HG02759 (cell line): Measurements from ENCODE around the gene DKK3.
"Not testable (repeated sequence)": the region's sequence is repeated elsewhere in the genome, so short reads cannot be mapped to it uniquely, and the experiment has no call there.

ENCODE experiments used
- ATAC-seq: cut with Tn5 transposase; IDR thresholded peaks from one replicate; pipeline ENCODE4 v1.9.1; 2021; ENCODE audit warnings: mild to moderate bottlenecking, moderate library complexity; ENCODE audit not compliant: unreplicated experiment

DKK3 gene

DNA sequence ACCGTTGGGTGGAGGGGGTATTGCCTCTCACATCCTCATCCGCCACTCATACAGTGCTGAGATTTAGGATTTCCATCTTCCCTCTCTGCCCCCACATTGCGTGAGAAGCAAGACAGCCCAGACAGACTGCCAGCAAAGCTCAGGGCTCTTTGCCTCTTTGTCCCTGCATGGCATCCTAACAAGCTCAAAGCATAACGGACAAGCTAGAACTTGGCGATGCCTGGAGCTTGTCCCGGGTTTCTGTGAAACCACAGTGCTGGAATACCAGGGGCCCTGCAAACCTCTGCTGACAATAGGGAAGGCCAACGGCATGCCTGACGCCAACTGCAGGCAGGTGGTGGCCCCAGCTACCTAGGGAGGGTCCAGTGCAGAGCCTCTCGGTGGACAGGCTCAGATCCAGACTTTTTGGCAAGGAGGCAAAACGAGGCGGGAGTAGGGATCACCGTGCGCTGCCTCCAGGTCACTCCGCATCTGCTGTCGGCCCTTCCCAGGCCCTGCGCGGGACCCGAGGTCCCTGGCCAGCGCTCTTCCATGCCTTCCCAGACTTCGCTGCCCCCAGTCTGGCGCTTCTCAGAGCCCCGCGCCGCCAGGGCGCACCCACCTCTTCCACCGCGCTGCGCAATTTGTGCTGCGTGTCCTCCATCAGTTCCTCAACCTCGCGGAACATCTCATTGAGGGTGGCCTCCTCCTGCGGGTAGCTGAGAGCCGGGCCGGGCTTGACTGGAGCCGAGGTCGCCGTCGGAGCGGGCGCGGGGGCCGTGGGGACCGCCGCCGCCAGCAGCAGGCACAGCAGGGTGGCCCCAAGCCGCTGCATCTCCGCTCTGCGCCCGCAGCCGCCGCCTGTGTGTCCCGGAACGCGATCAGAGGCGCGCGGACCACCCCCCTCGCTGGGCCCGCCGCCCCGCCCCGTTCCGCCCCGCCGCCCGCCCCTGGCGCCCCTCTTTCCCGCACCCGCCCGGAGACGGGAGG, at the start of gene DKK3:
Gene DKK3 (minus strand): TSS at position 858 of the 969 bp plus-strand sequence. CDS start 44 bp downstream, at position 814.
- ATAC-seq, result no peak

DNA sequence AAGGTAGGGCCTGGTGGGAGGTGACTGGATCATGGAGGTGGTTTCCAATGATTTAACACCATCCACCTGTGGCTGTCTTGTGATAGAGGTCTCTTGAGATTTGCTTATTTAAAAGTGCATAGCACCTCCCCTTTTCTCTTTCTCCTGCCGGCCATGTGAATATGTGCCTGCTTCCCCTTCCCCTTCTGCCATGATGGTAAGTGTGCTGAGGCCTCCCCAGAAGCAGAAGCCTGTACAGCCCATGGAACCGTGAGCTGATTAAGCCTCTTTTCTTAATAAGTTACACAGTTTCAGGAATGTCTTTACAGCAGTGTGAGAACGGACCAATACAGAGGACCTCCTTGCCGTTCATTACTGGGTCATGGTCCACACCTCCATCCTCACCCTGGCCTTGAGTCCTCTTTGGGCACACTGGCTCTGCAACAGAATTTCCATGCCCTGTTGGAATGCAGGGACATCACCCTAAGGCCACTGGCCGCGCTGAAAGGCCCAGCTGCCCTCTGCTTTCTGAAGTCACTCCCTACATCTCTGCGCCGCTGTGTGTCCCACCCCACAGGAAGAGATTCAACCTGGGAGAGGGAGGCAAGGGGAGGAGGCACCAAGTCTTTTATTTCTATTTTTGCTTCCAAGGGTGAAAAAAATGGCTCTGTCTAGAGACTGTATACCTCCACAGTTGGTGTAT, 49.0 kb upstream of the DKK3 start:
- ATAC-seq, result no peak

DNA sequence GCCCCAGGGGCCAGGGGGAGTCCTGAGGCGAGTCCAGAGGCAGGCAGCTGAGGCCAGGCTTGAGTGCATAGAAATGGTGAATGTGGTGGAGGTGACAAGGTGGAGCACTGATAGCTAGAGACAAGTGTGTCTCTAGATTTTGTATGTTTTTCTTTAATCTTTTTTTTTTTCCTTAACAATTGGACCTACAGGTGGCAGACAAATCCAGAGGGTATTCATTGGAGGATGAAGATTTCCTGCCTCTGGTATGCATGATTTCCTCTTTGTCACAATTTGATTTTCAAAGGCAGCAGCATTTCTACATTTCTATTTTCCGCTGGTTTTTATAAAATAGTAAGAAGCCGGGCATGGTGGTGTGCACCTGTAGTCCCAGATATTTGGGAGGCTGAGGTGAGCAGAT, 47.7 kb upstream of the DKK3 start:
- ATAC-seq, result no peak

DNA sequence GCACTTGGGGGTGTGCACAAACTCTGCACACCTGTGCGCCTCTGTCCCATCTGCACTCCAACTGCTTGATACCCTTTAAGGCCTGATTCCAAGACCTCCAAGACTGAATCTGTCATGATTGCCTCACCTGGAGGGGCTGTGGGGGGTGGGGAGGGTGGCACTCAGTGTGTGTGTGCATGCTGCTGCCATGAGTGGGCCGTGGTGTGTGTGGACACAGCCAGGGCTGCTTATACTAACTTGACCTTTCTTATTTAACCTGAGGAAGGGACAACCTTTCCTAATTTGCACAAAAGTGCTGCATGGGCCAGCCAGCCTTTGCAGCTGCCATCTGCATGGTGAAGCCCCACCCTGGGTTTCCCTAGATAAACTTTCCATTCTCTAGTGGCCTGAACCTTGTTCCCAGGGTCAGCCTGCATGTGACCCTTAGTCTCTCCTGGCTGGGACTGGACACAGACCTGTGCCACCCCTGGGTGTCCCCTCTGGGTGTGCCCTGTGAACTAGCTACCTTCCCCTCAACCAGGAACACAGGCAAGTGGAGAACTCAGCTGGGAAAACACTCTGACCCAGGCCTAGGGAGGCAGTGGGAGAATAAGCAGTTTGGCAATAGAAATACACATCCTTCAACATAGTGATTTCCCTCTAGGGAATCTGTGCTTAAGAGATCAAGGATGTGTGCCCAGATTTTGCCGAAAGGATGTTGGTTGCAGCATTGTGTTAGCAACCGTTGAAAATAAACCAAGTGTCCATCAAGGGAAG, 45.4 kb upstream of the DKK3 start:
- ATAC-seq, result no peak

DNA sequence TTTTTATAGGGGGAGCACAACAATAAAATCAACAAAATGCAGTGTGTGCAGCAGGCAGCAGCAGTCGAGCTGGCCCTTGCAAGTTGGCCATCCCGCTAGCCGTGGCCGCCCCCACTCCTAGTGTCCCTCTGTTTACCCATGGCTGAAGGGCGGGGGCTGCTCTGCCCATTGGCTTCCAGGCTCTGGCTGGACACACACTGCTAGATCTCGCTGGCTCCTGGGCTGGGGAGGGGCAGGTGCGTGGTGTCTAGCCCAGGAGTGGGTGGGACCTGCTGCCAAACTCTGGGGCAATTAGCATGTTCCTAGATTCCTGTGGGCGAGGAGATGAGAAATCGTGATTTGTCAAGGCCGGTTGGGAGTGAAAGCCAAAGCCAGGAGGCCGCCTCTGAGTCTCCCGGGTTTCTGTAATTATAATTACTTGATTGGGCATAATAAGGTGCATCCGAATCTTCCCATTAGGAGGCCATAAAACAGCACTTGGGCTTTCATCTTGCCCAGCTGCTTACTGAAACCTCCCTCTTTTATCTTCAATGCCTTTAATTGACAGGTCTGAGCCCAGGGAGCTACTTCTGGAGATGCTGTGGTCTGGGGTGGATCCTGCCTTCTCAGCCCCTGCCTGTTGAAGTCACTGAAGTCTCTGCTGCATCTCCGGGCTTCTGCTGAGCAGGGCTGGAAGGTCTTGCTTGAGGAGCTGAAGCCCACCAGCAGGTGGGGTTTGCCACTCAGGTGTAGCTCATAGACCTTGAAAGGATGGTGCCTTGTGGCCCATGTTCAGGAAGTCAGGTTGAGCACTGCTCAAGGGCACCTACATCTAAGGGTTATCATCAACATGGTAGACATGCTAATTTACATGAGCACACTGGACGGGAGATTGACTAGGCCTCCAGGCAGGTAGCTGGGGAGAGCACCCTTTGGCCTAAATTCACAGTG, 44.5 kb upstream of the DKK3 start:
- no peak for ATAC-seq

DNA sequence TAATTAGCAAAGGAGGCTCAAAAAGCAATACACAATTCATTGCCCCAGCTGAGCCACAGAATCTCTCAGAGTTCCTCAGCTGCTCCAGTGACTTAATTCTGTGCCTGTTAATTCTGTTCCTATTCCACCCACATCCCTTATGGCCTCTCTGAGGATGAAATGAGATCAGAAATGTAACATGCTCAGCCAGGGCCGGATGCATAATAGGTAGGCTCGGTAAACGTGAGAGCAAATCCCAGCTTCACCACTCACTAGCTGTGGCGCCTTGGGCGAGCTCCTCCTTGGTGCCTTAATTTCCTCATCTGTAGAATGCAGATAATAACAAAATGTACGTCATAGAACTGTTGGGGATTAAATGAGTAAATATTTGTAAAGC, 42.8 kb upstream of the DKK3 start:
- ATAC-seq, result no peak

DNA sequence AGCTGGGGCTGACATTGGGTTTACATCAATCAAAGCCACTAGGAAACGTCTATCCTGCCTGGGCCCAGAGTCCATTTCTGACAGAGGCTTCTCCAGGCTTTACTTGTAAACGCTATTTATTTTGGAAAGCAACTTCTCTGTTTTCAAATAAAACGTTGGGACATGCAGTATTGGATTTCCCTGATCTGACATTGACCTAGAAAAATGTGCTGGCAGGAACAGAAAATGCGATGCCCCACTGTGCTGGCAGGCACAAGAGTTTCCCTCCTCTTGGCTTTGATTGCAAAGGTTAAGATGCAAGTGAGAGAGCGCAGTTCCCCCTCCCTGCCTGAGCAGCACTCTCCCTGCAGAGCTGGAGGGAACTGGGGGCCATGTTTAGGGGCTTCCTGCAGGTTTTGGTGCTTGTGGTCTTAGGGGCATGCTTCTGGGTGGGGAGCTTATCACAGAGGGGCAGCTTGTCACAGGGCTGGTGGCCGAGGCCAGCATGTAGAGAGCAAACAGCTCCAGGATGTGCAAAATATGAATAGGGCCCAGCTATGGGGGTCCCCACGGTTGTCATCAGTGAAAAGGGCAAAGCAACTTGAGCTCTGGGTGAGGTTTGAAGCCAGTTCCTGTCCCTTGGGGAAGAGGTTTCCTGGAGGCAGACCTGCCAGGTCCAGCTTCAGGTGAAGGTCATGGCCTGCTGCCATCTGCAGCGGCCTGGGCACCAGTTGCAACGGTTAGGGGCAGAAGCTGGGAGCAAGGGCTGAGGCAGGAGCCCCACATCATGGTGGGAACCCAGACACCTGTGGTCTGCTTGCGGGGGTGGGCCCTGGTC, 42.3 kb upstream of the DKK3 start:
- ATAC-seq, result no peak

DNA sequence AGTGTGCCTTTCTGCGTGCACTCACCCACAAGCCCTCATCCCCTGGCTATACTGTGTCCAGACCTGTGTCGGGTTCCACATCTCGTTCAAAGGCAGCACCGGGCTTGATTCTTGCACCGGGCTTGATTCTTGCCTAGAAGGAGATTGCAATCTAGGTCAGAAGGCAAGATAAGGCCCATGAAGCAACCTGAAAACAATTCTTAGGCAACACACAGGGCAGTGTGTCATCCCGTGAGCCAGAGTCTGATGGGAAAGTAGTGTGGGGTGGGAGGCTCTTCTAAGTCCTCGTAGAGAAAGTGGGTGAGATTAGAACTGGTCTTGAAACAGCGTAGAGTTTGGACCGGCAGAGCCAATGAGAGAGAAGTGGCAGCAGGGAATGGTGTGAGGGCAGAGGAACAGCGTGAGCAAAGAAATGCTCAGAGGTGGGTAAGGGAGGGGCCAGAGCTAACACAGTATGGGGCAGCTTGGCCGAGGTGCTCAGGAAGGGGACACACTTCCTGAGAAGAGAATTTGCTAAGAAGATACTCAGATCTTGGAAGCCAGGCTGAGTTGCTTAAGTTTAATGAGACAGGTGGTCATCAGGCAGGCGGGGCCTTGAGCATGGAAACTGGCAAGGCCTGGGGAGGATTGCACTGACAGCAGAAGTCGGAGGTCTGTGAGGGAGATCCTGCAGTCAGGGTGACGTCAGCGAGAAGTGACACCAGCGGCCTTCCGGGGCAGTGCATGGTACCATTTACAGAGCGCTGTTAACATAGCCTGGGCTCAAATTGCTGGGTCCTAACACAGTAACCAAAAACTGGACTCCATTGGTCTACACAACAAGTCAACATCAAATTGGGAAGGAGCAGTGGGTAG, 40.7 kb upstream of the DKK3 start:
- no peak for ATAC-seq

DNA sequence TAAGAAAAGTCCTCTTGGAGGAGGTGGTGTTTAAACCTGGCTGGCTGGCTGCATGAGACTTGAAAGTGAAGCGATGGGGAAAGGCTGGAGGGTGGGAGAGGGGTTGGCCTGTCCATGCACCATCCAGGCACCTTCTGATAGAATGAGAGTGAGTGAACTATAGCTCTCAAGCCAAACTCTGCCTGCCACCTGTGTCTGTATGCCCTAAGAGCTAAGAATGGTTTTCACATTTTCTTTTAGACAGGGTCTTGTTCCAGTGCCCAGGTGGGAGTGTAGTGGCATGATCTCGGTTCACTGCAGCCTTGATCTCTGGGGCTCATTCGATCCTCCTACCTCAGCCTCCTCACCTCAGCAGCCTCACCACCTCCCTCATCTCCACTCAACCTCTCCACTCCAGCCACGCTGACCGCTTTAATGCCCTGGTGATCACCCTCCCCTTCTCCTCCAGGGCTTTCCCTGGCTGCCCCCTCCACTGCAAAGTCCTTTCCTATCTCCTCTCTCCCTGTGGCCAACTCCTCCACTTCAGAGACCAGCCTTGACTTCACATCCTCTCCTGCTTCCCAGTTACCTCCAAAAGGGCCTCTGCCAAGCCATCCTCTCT, 38.3 kb upstream of the DKK3 start:
- no peak for ATAC-seq

DNA sequence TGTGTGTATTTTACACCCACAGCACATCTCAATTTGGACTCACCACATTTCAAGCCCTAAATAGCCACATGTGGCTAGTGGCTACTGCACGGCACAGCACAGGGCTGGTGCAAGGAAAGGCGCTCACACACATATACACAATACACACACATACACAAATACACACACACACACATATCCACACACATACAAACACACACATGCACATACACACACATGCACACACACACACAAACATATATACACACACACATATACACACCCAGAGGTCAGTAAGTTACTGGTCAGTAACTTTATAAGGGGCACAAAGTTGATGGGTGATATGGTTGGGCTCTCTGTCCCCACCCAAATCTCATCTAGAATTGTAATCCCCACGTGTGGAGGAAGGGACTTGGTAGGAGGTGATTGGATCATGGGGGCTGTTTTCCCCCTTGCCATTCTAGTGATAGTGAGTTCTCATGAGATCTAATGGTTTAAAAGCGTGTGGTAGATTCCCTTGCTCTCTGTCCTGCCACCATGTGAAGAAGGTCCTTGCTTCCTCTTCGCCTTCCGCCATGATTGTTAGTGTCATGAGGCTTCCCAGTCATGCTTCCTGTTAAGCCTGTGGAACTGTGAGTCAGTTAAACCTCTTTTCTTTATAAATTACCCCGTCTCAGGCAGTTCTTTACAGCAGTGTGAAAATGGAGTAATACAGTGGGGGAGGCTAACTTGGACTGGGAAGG, 37.6 kb upstream of the DKK3 start:
- ATAC-seq, result no peak

DNA sequence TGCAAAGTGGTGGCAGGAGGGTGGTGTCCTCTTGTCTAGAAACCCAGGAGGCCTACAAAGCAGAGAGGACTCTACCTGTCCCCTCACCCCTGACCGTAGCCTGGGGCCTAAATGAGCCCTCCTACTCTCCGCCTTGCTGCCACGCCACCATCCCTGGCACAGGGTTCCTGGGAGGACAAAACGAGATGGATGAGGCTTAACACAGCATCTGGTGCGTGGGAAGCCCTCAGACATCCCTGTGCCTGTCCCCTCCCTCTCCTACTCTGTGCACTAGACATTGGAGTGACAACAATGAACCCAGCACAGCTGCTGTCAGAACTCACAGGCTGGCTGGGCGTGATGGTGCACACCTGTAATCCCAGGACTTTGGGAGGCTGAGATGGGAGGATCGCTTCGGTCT, 36.4 kb upstream of the DKK3 start:
- ATAC-seq, result no peak

DNA sequence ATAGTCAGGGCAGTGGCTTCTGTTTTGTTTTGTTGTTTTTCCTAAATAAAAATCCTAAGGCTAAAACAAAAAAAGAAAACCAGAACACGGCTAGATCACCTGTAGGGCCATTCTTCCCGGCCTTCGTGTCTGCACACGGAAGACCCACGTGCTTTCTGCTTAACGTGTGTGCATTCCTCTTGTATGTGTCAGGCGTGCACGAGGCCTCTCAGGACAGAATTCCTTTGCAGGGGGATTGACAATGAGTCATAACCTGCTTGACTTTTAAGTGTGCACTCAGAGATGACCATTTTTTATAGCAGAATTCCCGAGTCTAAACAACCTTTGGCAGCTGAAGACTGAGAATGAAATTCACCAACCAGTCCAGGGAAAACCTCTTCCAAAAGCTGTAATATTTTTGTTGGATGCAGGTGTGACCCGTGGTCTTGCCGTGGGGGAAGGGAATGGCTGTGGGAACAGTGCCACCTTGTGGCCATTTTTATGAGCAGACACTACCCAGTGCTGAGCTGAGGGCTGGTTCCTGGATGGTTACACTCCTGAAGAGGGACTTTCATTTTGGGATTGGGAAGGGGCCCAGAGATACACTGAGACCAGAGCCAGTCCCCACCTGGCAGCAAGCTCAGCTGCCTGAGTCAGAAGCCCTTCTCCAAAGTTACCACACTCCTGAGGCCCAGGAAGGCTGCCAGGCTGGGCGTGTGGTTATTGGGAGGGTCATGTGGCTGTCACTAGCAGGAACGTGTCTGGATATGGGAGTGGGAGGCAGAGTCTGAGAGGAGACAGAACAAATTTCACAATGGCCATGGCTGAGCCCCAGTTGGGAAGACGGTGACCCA, 35.7 kb upstream of the DKK3 start:
- peak; percentile 80 for ATAC-seq

DNA sequence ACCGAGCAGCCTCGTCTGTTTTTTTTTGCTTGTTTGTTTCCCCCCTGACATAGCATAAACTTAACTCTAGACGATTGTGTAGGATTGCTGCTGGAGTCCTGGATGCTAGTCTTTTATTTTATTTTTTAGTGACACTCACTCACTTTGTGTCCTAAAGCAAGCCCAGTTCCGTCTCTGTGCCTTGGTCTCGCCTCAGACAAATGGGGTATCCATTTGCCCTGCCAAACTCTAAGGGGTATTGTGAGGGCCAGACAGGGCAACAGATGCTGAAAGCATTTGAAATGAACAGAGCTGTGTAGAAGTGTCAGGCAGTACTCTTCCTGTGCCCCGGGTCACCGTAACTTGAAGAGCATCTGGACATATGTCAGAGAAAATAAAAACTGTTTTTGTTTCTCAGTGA, 34.8 kb upstream of the DKK3 start:
- ATAC-seq, result no peak

DNA sequence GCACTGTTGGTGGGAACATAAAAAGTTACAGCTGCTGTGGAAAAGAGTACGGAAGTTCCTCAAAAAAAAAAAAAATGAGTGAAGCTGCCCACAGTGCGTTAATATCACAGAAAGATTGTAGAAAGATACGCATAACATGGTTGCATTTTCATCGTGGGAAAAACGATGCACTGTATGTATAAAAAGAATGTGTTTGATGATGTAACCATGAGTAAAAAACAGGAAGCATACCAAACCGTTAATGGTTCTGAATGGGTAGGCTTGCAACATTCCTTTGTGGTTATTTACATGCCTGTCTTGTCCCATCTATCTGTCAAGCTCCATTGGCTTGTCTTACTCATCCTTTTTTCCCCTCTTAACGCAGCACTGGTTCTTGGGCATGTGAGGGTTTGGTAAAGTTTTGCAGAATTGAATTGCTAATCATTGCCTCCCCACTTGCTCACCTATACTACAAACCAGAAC, 33.8 kb upstream of the DKK3 start:
- ATAC-seq, result no peak

DNA sequence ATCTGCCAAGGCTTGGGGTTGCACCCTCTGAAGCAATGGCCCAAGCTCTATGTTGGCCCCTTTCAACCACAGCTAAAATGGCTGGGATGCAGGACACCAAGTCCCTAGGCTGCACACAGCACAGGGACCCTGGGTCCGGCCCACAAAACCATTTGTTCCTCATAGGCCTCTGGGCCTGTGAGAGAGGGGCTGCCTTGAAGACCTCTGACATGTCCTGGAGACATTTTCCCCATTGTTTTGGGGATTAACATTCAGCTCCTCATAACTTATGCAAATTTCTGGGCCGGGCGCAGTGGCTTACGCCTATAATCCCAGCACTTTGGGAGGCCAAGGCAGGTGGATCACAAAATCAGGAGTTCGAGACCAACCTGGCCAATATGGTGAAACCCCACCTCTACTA, 32.3 kb upstream of the DKK3 start:
- ATAC-seq, result not testable (repeated sequence)

DNA sequence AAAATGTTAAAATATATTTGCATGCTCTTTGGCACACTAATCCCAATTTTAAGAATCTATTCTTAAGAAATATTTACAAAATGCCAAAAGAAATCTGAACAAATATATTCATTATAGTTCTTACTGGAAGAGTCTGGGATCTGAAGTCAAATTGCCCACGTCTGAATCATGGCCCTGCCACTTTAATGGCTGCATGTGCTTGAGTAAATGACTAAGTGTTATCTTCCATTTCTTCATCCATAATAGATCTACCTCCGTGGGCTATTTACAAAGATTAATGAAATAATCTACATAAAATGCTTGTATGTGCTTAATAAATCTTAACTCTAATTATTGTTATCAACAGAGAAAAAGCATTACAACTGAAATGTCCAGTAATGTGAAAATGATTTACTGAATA, 24.5 kb upstream of the DKK3 start:
- ATAC-seq, result no peak
